SKM-1 (cell line): ENCODE results near the gene PLS1.

Experiments
- DNase-seq: peaks from one replicate; lab custom pipeline; 2025; ENCODE audit not compliant: unreplicated experiment; lab: John Stamatoyannopoulos, UW

PLS1 gene

DNA sequence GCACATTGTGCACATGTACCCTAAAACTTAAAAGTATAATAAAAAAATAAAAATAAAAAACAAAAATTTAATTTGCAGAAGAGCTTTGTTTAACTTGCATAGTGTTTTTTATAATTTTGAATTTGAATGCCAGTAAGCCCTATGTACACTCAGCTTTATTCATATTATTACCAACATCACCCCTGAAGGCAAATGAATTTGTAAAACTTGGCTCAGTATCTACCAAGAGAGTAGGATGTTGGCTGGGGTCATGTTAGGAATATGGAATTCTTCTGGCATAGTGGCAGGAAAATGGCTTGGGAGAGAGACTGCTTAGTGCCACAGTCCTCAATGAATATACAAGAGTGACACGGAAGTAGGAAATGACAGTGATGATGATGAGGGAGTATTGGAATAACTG lies 158.3 kb downstream of the PLS1 start:
- DNase-seq: no peak
